IMR-90 (cell line): Measurements from ENCODE around the gene SF3A2. TPM values are rescaled to one million over a fixed set of nuclear protein-coding genes. Genes with fewer than 3 reads are reported as not detected.

Experiments used
- ATAC-seq: fragments of 200-7000 bp; cut with Tn5 transposase; 2 replicates; pipeline ENCODE4 v1.9.1; 2020; ENCODE audit warnings: low read depth, mild to moderate bottlenecking, moderate library complexity
- BruUV-seq: library from RNA; stranded (reverse); fragments of 400-500 nt; replicated peaks from 2 replicates; lab custom pipeline; 2021; lab: Mats Ljungman, UMichigan
- CTCF ChIA-PET: fragments of 300-600 bp; formaldehyde crosslinking; extraction: SDS; loops from one replicate; lab custom pipeline; 2021; ENCODE audit warnings: antibody characterized with exemption; lab: Yijun Ruan, JAX
- POLR2A ChIA-PET: fragments of 300-600 bp; sonication (Branson Sonifier 250); formaldehyde crosslinking; loops from one replicate; lab custom pipeline; 2022; ENCODE audit warnings: antibody characterized with exemption; ENCODE audit not compliant: unreplicated experiment; lab: Charles Lee
- DNase-seq: peaks from one replicate; pipeline ENCODE4 v3.0.0; 2013
- H2AFZ ChIP-seq: replicated peaks from 2 replicates; pipeline ENCODE3; 2013; ENCODE audit warnings: low read length, mild to moderate bottlenecking; ENCODE audit not compliant: poor library complexity
- H2AK5ac ChIP-seq: 2 replicates; pipeline ENCODE4 v1.6.1; 2013; ENCODE audit warnings: low read depth, low read length, inconsistent platforms
- H2AK9ac ChIP-seq: replicated peaks from 2 replicates; pipeline ENCODE3; 2013; ENCODE audit warnings: mild to moderate bottlenecking, low read depth, low read length, moderate library complexity; ENCODE audit not compliant: poor library complexity
- H2BK120ac ChIP-seq: 2 replicates; pipeline ENCODE4 v1.6.1; 2013; ENCODE audit warnings: low read depth, low read length, inconsistent platforms
- H2BK15ac ChIP-seq: 3 replicates; pipeline ENCODE4 v1.6.1; 2013; ENCODE audit warnings: low read depth, low read length, inconsistent platforms
- H2BK20ac ChIP-seq: 2 replicates; pipeline ENCODE4 v1.6.1; 2013; ENCODE audit warnings: low read depth, mild to moderate bottlenecking, inconsistent platforms, low read length, moderate library complexity
- H2BK5ac ChIP-seq: 2 replicates; pipeline ENCODE4 v1.6.1; 2013; ENCODE audit warnings: mild to moderate bottlenecking, low read depth, low read length, inconsistent platforms; ENCODE audit not compliant: poor library complexity, severe bottlenecking
- H3K14ac ChIP-seq: replicated peaks from 2 replicates; pipeline ENCODE4 v1.6.1; 2013; ENCODE audit warnings: low read depth, low read length, inconsistent platforms
- H3K18ac ChIP-seq: 2 replicates; pipeline ENCODE4 v1.6.1; 2013; ENCODE audit warnings: low read depth, low read length, control low read depth
- H3K23ac ChIP-seq: 2 replicates; pipeline ENCODE4 v1.6.1; 2013; ENCODE audit warnings: low read depth, low read length, inconsistent platforms
- H3K27ac ChIP-seq: 2 replicates; pipeline ENCODE4 v1.5.1; 2013; ENCODE audit warnings: mild to moderate bottlenecking, control low read depth, low read length; ENCODE audit not compliant: insufficient read depth
- H3K27me3 ChIP-seq: 2 replicates; pipeline ENCODE4 v1.6.1; 2013; ENCODE audit warnings: low read length; ENCODE audit not compliant: control insufficient read depth, insufficient read depth
- H3K36me3 ChIP-seq: 2 replicates; pipeline ENCODE4 v1.6.1; 2013; ENCODE audit warnings: low read length, mixed read lengths; ENCODE audit not compliant: control insufficient read depth, insufficient read depth
- H3K4ac ChIP-seq: 2 replicates; pipeline ENCODE4 v1.6.1; 2013; ENCODE audit warnings: low read depth, low read length, inconsistent platforms
- H3K4me1 ChIP-seq: 2 replicates; pipeline ENCODE4 v1.6.1; 2013; ENCODE audit warnings: low read length, mixed read lengths; ENCODE audit not compliant: control insufficient read depth, insufficient read depth
- H3K4me2 ChIP-seq: 2 replicates; pipeline ENCODE4 v1.6.1; 2013; ENCODE audit warnings: low read depth, mild to moderate bottlenecking, control low read depth, low read length, moderate library complexity
- H3K4me3 ChIP-seq: 2 replicates; pipeline ENCODE4 v1.5.1; 2013; ENCODE audit warnings: low read depth, mild to moderate bottlenecking, control low read depth, low read length, moderate library complexity; ENCODE audit not compliant: insufficient read depth
- H3K56ac ChIP-seq: 2 replicates; pipeline ENCODE4 v1.6.1; 2013; ENCODE audit warnings: low read length, inconsistent platforms; ENCODE audit not compliant: insufficient read depth; ENCODE audit errors: extremely low read depth
- H3K79me1 ChIP-seq, 2 experiments: 2 replicates each; pipeline ENCODE4 v1.6.1; 2013; ENCODE audit warnings: low read length in 2 of 2, inconsistent platforms in 1 of 2, low read depth in 1 of 2
- H3K9ac ChIP-seq: 2 replicates; pipeline ENCODE4 v1.6.1; 2013; ENCODE audit warnings: low read depth, low read length, control low read depth
- H3K9me1 ChIP-seq: 2 replicates; pipeline ENCODE4 v1.6.1; 2013; ENCODE audit warnings: low read length, inconsistent platforms; ENCODE audit not compliant: insufficient read depth
- H3K9me3 ChIP-seq: 2 replicates; pipeline ENCODE4 v1.6.1; 2013; ENCODE audit warnings: low read length; ENCODE audit not compliant: control insufficient read depth, insufficient read depth
- H4K20me1 ChIP-seq: 2 replicates; pipeline ENCODE4 v1.6.1; 2013; ENCODE audit warnings: low read length, inconsistent platforms; ENCODE audit not compliant: insufficient read depth
- H4K5ac ChIP-seq: 2 replicates; pipeline ENCODE4 v1.6.1; 2013; ENCODE audit warnings: mild to moderate bottlenecking, low read depth, low read length, control low read depth
- H4K8ac ChIP-seq, 2 experiments: 2 replicates each; pipeline ENCODE4 v1.6.1; 2013; ENCODE audit warnings: low read depth in 2 of 2, low read length in 2 of 2, control low read depth in 1 of 2, inconsistent platforms in 1 of 2
- H4K91ac ChIP-seq: 2 replicates; pipeline ENCODE4 v1.6.1; 2013; ENCODE audit warnings: low read depth, low read length, inconsistent platforms; ENCODE audit not compliant: insufficient read depth
- CEBPB ChIP-seq: IDR thresholded peaks from 2 replicates; pipeline ENCODE4 v1.6.1; 2012; ENCODE audit warnings: low read depth, low read length, improper control_type of control experiment
- MAZ ChIP-seq: IDR thresholded peaks from 2 replicates; pipeline ENCODE4 v1.6.1; 2012; ENCODE audit warnings: low read depth, mild to moderate bottlenecking, low read length, improper control_type of control experiment, moderate library complexity, borderline replicate concordance
- MXI1 ChIP-seq: IDR thresholded peaks from 2 replicates; pipeline ENCODE4 v1.6.1; 2012; ENCODE audit warnings: low read depth, mild to moderate bottlenecking, low read length, moderate library complexity, borderline replicate concordance
- NFE2L2 ChIP-seq: fragments of 150-350 bp; IDR thresholded peaks from 2 replicates; pipeline ENCODE4 v1.6.1; 2016; ENCODE audit warnings: low read depth, mild to moderate bottlenecking, low read length
- RAD21 ChIP-seq: IDR thresholded peaks from 2 replicates; pipeline ENCODE4 v1.6.1; 2012; ENCODE audit warnings: low read length, improper control_type of control experiment
- RCOR1 ChIP-seq: IDR thresholded peaks from 2 replicates; pipeline ENCODE4 v1.6.1; 2012; ENCODE audit warnings: mild to moderate bottlenecking, low read length, improper control_type of control experiment; ENCODE audit not compliant: insufficient replicate concordance
- RFX5 ChIP-seq: IDR thresholded peaks from 2 replicates; pipeline ENCODE4 v1.8.0; 2012; ENCODE audit warnings: low read depth, mild to moderate bottlenecking, low read length, moderate library complexity
- SMC3 ChIP-seq: fragments of 150-350 bp; IDR thresholded peaks from 2 replicates; pipeline ENCODE4 v1.6.1; 2016; ENCODE audit warnings: low read depth, mild to moderate bottlenecking, antibody characterized with exemption, low read length, moderate library complexity
- WGBS, 2 experiments: methylation state at CpG; one replicate each; pipeline versions ENCODE4 v1.1.5 to v1.1.7; 2013; ENCODE audit warnings: missing lambda C conversion rate in 2 of 2; ENCODE audit not compliant: insufficient read length in 1 of 2; ENCODE audit errors: extremely low coverage in 2 of 2; 5-methylcytosine and 5-hydroxymethylcytosine counted together
- dilution Hi-C: fragments of 300-500 bp; cut with HindIII; formaldehyde crosslinking; loops from one replicate; pipeline ENCODE4 v1.14.3; 2018; ENCODE audit warnings: low sequenced_read_pairs; ENCODE audit not compliant: unreplicated experiment
- in situ Hi-C: fragments of 300-500 bp; cut with MboI; formaldehyde crosslinking; loops from 3 replicates; pipeline ENCODE4 v1.14.3; 2019; ENCODE audit warnings: low sequenced_read_pairs, inconsistent platforms, mixed read lengths
- intact Hi-C: fragments of 100-400 bp; cut with micrococcal nuclease; formaldehyde crosslinking; loops from 2 replicates; pipeline ENCODE4 v1.10.0; 2022
- polyA plus RNA-seq, 3 experiments: library from polyadenylated mRNA; depleted of rRNA; stranded (reverse); fragments of >200 nt; gene quantifications; 2 replicates each; pipeline ENCODE4 v1.2.3, GENCODE V29; 2012; ENCODE audit warnings: low replicate concordance in 1 of 3
- total RNA-seq: library from RNA; depleted of rRNA; stranded (reverse); fragments of >200 nt; gene quantifications from 2 replicates; pipeline ENCODE4 v1.2.3, GENCODE V29; 2012
- TF ChIP-seq, protein P1 (sequence below): fragments of 150-350 bp; IDR thresholded peaks from 2 replicates; pipeline ENCODE4 v1.6.1; 2017; ENCODE audit warnings: mild to moderate bottlenecking, antibody characterized with exemption, low read length, low read depth

Gene SF3A2
- total and polyA plus RNA-seq, 2 of the 4 experiments (the other 2 are of a cell fraction), result 4.8 to 34.5 TPM

DNA sequence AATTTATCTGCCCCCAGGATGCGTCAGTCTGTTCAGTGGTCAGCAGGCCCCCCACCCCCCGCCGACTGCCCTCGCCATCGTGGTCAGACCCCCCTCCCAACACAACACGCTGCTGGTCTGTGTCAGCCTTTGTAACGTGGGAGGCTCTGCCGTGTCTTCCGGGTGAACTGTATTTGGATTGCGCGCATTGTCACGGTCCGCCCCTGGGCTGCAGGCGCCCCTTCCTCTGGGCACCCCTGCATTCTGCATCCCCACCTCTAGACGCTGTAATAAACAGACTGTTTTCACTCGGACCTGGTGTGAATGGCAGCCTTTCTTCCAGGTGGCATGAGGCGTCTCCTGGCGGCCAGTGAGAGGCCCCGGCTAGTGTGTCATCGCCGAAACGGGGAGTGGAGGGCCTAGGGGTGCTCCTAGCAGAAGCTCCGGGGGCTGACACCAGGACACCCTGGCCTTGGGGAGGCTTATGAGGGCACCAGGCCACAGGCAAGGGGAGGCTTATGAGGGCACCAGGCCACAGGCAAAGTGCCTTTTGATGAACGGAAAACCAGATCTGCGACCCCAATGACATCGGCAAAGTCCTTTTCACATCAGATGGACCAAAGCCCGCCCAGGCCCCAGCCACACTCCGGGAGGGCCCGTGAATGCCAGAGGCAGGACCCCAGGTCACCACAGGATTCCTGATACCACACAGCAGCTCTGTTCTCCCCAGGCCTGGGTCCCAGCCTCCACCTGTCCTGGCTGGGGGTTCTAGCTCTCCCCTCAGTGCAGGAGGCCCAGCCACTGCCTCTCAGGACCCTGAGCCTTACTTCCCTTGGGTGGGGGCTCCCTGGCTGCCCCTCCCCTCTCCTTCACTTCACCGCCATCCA, 4.1 kb upstream of the SF3A2 start:
- H2BK5ac ChIP-seq, result no peak overlapping the region
- intact Hi-C loops, result no loop called here
- ATAC-seq, result no peak

More for the DNA sequence above, 4.1 kb upstream of the SF3A2 start:
- Histone ChIP-seq H3K36me3 (peaks cover 47% of the 10 kb centered on the region), H3K9me3 (no peaks in the 10 kb centered on the region), H2AK9ac (peak overlapping the region; percentile 68), H4K5ac (no peak overlapping the region), H2AFZ (peak overlapping the region; percentile 38), H3K4me1 (peaks cover 5% of the 10 kb centered on the region), H4K8ac (no peak overlapping the region), H3K23ac (no peak overlapping the region), H2BK20ac (no peak overlapping the region), H3K4me3 (no peak overlapping the region), H4K91ac (no peak overlapping the region), H3K14ac (no peak overlapping the region), H4K20me1 (peaks cover 27% of the 10 kb centered on the region), H2BK15ac (no peak overlapping the region), H2AK5ac (no peak overlapping the region), H3K27ac (no peak overlapping the region), H3K4ac (no peak overlapping the region; the same call in 1 of the 2 replicates), H3K9ac (no peak overlapping the region), H3K79me1 (peaks cover 9 to 49% of the 10 kb centered on the region in 2 experiments), H3K56ac (no peak overlapping the region), H3K9me1 (peaks cover 2% of the 10 kb centered on the region; the same call in 1 of the 2 replicates), H3K18ac (no peak overlapping the region), H2BK120ac (no peak overlapping the region), H3K4me2 (no peak overlapping the region), H3K27me3 (no peaks in the 10 kb centered on the region)
- BruUV-seq, result no TSS peak
- WGBS, 2 experiments, result 78% methylated on average over 5 of the region's 30 CpGs; no CpG with 5 or more reads in 1 of the 2 experiments
- dilution Hi-C loops (no loop called here), in situ Hi-C loops (no loop called here)
- POLR2A ChIA-PET, result no interaction called here
- CTCF ChIA-PET, result no interaction called here
- DNase-seq, result no peak
- TF ChIP-seq RAD21 (no peak), MAZ (no peak), RCOR1 (no peak), SMC3 (no peak), RFX5 (no peak), NFE2L2 (no peak), MXI1 (no peak), CEBPB (no peak)
- TF ChIP-seq, protein P1, sequence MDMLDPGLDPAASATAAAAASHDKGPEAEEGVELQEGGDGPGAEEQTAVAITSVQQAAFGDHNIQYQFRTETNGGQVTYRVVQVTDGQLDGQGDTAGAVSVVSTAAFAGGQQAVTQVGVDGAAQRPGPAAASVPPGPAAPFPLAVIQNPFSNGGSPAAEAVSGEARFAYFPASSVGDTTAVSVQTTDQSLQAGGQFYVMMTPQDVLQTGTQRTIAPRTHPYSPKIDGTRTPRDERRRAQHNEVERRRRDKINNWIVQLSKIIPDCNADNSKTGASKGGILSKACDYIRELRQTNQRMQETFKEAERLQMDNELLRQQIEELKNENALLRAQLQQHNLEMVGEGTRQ, result no peak
